SK-N-SH treated with all-trans-retinoic acid at 6 μM for 48 hours (cell line): ENCODE results near the gene IQCK.
A peak's percentile ranks its signal among the peaks of the same experiment; 100 is the strongest.

Experiments
- ATAC-seq: fragments of 200-7000 bp; cut with Tn5 transposase; 3 replicates; pipeline ENCODE4 v1.9.1; 2020; ENCODE audit warnings: mild to moderate bottlenecking, moderate library complexity
- ARNTL ChIP-seq: fragments of 450-650 bp; formaldehyde crosslinking; IDR thresholded peaks from 2 replicates; pipeline ENCODE4 v1.5.0; 2020; ENCODE audit warnings: low read depth, mild to moderate bottlenecking, moderate library complexity, borderline replicate concordance
- BACH2 ChIP-seq: fragments of 250-450 bp; sonication (Bioruptor Pico); IDR thresholded peaks from 2 replicates; pipeline ENCODE4 v1.9.0; 2021; ENCODE audit warnings: mild to moderate bottlenecking, borderline replicate concordance
- CSDC2 ChIP-seq: fragments of 250-450 bp; sonication (Bioruptor Pico); IDR thresholded peaks from 2 replicates; pipeline ENCODE4 v1.5.0; 2020; ENCODE audit warnings: mild to moderate bottlenecking, moderate library complexity
- ESRRG ChIP-seq: fragments of 250-450 bp; sonication (Bioruptor Pico); IDR thresholded peaks from 2 replicates; pipeline ENCODE4 v1.6.1; 2021; ENCODE audit warnings: mild to moderate bottlenecking
- GLIS3 ChIP-seq: fragments of 250-450 bp; sonication (Bioruptor Pico); IDR thresholded peaks from 2 replicates; pipeline ENCODE4 v1.5.0; 2020; ENCODE audit warnings: mild to moderate bottlenecking, moderate library complexity
- ISL1 ChIP-seq: fragments of 250-450 bp; sonication (Bioruptor Pico); IDR thresholded peaks from 2 replicates; pipeline ENCODE4 v2.1.2; 2022; ENCODE audit warnings: mild to moderate bottlenecking, moderate library complexity
- OSR1 ChIP-seq: fragments of 250-450 bp; sonication (Bioruptor Pico); IDR thresholded peaks from 2 replicates; pipeline ENCODE4 v1.8.0; 2022; ENCODE audit warnings: moderate library complexity, mild to moderate bottlenecking, inconsistent platforms
- PPARA ChIP-seq: fragments of 250-450 bp; sonication (Bioruptor Pico); IDR thresholded peaks from 2 replicates; pipeline ENCODE4 v1.5.0; 2020; ENCODE audit warnings: mild to moderate bottlenecking, borderline replicate concordance
- RARB ChIP-seq: fragments of 250-450 bp; sonication (Bioruptor Pico); IDR thresholded peaks from 2 replicates; pipeline ENCODE4 v1.8.0; 2021; ENCODE audit warnings: mild to moderate bottlenecking, moderate library complexity
- SNAI2 ChIP-seq: fragments of 250-450 bp; sonication (Bioruptor Pico); IDR thresholded peaks from 2 replicates; pipeline ENCODE4 v1.5.0; 2020; ENCODE audit warnings: mild to moderate bottlenecking, moderate library complexity
- TCF4 ChIP-seq: fragments of 250-450 bp; sonication (Bioruptor Pico); IDR thresholded peaks from 2 replicates; pipeline ENCODE4 v1.8.0; 2021; ENCODE audit warnings: mild to moderate bottlenecking, moderate library complexity, borderline replicate concordance
- TOX ChIP-seq: fragments of 250-450 bp; sonication (Bioruptor Pico); IDR thresholded peaks from 2 replicates; pipeline ENCODE4 v1.8.0; 2021; ENCODE audit warnings: mild to moderate bottlenecking, moderate library complexity, borderline replicate concordance
- ZFP3 ChIP-seq: fragments of 250-450 bp; sonication (Bioruptor Pico); IDR thresholded peaks from 2 replicates; pipeline ENCODE4 v1.5.0; 2020; ENCODE audit warnings: mild to moderate bottlenecking, moderate library complexity
- ZFP30 ChIP-seq: fragments of 450-650 bp; formaldehyde crosslinking; IDR thresholded peaks from 2 replicates; pipeline ENCODE4 v1.5.0; 2022; ENCODE audit warnings: mild to moderate bottlenecking, moderate library complexity
- ZNF565 ChIP-seq: fragments of 450-650 bp; formaldehyde crosslinking; conservative IDR thresholded peaks from 2 replicates; pipeline ENCODE4 v1.5.0; 2020; ENCODE audit warnings: low read depth, mild to moderate bottlenecking, moderate library complexity
- ZNF70 ChIP-seq: fragments of 450-650 bp; formaldehyde crosslinking; IDR thresholded peaks from 2 replicates; pipeline ENCODE4 v1.5.0; 2020; ENCODE audit warnings: mild to moderate bottlenecking, moderate library complexity
- ZNF8 ChIP-seq: fragments of 450-650 bp; formaldehyde crosslinking; IDR thresholded peaks from 2 replicates; pipeline ENCODE4 v1.5.0; 2020; ENCODE audit warnings: mild to moderate bottlenecking, moderate library complexity
- TF ChIP-seq, protein P1 (sequence below): fragments of 250-450 bp; sonication (Bioruptor Pico); IDR thresholded peaks from 2 replicates; pipeline ENCODE4 v1.8.0; 2020; ENCODE audit warnings: mild to moderate bottlenecking, moderate library complexity, borderline replicate concordance
- TF ChIP-seq, protein P2 (sequence below): fragments of 250-450 bp; sonication (Bioruptor Pico); IDR thresholded peaks from 2 replicates; pipeline ENCODE4 v1.8.0; 2021; ENCODE audit warnings: low read depth, mild to moderate bottlenecking, moderate library complexity, borderline replicate concordance
- TF ChIP-seq, protein P3 (sequence below): fragments of 250-450 bp; sonication (Bioruptor Pico); IDR thresholded peaks from 2 replicates; pipeline ENCODE4 v1.5.1; 2020; ENCODE audit warnings: low read depth, mild to moderate bottlenecking, moderate library complexity
- TF ChIP-seq, protein P4 (sequence below): fragments of 250-450 bp; sonication (Bioruptor Pico); IDR thresholded peaks from 2 replicates; pipeline ENCODE4 v1.5.1; 2021; ENCODE audit warnings: mild to moderate bottlenecking, moderate library complexity

Gene IQCK

DNA sequence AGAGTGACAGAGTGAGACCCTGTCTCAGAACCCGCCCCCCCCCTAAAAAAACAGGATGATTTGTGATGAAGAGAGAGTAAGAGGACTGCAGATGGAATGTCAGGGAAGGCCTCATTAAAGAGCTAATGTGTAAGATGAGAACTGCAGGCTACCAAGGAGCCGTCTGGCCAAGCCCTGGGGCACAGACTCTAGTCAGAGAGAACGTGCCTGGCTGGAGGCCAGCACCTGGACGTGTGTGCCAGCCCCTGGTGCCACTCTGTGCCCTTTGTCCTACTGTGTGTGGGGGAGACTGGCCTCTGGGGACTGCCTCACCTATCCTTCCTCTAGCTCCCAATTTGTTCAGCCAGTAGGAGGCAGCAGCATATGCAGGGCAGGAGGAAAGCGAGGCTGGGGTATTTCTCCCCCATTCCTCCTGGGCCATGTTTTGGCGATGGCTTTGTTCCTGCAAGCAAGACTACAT lies 37.2 kb upstream of the IQCK start:
- no peak for TF ChIP-seq PPARA (CRISPR knock-in tag)
- TF ChIP-seq, protein P1, sequence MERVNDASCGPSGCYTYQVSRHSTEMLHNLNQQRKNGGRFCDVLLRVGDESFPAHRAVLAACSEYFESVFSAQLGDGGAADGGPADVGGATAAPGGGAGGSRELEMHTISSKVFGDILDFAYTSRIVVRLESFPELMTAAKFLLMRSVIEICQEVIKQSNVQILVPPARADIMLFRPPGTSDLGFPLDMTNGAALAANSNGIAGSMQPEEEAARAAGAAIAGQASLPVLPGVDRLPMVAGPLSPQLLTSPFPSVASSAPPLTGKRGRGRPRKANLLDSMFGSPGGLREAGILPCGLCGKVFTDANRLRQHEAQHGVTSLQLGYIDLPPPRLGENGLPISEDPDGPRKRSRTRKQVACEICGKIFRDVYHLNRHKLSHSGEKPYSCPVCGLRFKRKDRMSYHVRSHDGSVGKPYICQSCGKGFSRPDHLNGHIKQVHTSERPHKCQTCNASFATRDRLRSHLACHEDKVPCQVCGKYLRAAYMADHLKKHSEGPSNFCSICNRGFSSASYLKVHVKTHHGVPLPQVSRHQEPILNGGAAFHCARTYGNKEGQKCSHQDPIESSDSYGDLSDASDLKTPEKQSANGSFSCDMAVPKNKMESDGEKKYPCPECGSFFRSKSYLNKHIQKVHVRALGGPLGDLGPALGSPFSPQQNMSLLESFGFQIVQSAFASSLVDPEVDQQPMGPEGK (CRISPR knock-in tag) = no peak
- TF ChIP-seq TCF4 (CRISPR knock-in tag) = no peak
- TF ChIP-seq TOX = no peak
- TF ChIP-seq ESRRG (CRISPR knock-in tag) = no peak
- no peak for TF ChIP-seq ZFP3
- no peak for TF ChIP-seq ARNTL (CRISPR knock-in tag)
- no peak for TF ChIP-seq ZFP30
- no peak for TF ChIP-seq ZNF8 (CRISPR knock-in tag)
- TF ChIP-seq OSR1 = no peak
- TF ChIP-seq SNAI2 (CRISPR knock-in tag) = no peak
- TF ChIP-seq, protein P2, sequence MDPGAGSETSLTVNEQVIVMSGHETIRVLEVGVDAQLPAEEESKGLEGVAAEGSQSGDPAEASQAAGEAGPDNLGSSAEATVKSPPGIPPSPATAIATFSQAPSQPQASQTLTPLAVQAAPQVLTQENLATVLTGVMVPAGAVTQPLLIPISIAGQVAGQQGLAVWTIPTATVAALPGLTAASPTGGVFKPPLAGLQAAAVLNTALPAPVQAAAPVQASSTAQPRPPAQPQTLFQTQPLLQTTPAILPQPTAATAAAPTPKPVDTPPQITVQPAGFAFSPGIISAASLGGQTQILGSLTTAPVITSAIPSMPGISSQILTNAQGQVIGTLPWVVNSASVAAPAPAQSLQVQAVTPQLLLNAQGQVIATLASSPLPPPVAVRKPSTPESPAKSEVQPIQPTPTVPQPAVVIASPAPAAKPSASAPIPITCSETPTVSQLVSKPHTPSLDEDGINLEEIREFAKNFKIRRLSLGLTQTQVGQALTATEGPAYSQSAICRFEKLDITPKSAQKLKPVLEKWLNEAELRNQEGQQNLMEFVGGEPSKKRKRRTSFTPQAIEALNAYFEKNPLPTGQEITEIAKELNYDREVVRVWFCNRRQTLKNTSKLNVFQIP (CRISPR knock-in tag) = no peak
- TF ChIP-seq, protein P3, sequence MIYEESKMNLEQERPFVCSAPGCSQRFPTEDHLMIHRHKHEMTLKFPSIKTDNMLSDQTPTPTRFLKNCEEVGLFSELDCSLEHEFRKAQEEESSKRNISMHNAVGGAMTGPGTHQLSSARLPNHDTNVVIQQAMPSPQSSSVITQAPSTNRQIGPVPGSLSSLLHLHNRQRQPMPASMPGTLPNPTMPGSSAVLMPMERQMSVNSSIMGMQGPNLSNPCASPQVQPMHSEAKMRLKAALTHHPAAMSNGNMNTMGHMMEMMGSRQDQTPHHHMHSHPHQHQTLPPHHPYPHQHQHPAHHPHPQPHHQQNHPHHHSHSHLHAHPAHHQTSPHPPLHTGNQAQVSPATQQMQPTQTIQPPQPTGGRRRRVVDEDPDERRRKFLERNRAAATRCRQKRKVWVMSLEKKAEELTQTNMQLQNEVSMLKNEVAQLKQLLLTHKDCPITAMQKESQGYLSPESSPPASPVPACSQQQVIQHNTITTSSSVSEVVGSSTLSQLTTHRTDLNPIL = no peak
- TF ChIP-seq ISL1 = no peak
- TF ChIP-seq ZNF70 = no peak
- TF ChIP-seq ZNF565 (CRISPR knock-in tag) = no peak
- no peak for TF ChIP-seq BACH2 (CRISPR knock-in tag)

DNA sequence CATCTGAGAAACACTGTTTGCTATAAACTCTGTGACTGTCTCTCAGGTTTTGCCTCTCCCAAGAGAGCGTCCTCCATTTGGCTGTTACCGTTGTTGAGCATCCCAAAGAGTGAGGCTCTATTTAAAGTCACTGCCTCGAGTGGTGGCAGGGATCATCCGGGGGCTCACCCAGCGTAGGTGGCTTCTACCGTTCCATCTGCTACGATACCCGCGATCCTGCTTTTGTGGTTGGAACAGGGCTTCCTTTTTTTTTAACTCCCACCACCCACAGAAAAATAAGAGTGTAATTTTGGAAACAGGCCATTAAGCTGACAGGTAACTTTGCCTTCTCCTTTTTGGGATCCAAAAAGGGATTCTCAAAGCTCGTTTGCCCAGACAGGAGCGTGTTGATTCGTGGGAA lies 36.4 kb upstream of the IQCK start:
- ATAC-seq = no peak

More for the DNA sequence above, 37.2 kb upstream of the IQCK start:
- ATAC-seq = peak; percentile 40

More for the DNA sequence above, 36.4 kb upstream of the IQCK start:
- TF ChIP-seq BACH2 (CRISPR knock-in tag) = no peak
- TF ChIP-seq, protein P1 (CRISPR knock-in tag) = no peak
- TF ChIP-seq, protein P3 = no peak
- no peak for TF ChIP-seq ISL1
- TF ChIP-seq ZNF8 (CRISPR knock-in tag) = no peak
- no peak for TF ChIP-seq GLIS3
- TF ChIP-seq CSDC2 (CRISPR knock-in tag) = no peak
- TF ChIP-seq ZNF70 = no peak
- no peak for TF ChIP-seq PPARA (CRISPR knock-in tag)
- TF ChIP-seq ZNF565 (CRISPR knock-in tag) = no peak
- TF ChIP-seq, protein P4, sequence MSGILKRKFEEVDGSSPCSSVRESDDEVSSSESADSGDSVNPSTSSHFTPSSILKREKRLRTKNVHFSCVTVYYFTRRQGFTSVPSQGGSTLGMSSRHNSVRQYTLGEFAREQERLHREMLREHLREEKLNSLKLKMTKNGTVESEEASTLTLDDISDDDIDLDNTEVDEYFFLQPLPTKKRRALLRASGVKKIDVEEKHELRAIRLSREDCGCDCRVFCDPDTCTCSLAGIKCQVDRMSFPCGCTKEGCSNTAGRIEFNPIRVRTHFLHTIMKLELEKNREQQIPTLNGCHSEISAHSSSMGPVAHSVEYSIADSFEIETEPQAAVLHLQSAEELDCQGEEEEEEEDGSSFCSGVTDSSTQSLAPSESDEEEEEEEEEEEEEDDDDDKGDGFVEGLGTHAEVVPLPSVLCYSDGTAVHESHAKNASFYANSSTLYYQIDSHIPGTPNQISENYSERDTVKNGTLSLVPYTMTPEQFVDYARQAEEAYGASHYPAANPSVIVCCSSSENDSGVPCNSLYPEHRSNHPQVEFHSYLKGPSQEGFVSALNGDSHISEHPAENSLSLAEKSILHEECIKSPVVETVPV (CRISPR knock-in tag) = no peak
- TF ChIP-seq ZFP3 = no peak
- no peak for TF ChIP-seq ZFP30
- TF ChIP-seq OSR1 = no peak
- TF ChIP-seq ARNTL (CRISPR knock-in tag) = no peak
- TF ChIP-seq RARB (CRISPR knock-in tag) = no peak
